HepG2 (cell line): Measurements from ENCODE around the gene SLC6A8.

ENCODE experiments used
- PHB2 ChIP-seq: fragments of 450-650 bp; IDR thresholded peaks from 2 replicates; pipeline ENCODE4 v1.6.1; 2018; ENCODE audit not compliant: partially characterized antibody
- POLR2AphosphoS2 ChIP-seq: IDR thresholded peaks from 2 replicates; pipeline ENCODE4 v1.6.1; 2011; ENCODE audit warnings: low read depth, low read length, improper control_type of control experiment
- SCMH1 ChIP-seq: sonication (generic); formaldehyde crosslinking; IDR thresholded peaks from 2 replicates; pipeline ENCODE4 v1.9.0; 2021; ENCODE audit warnings: missing genetic modification reagents, mild to moderate bottlenecking, borderline replicate concordance
- TCF7 ChIP-seq: sonication (generic); IDR thresholded peaks from 2 replicates; pipeline ENCODE4 v1.6.1; 2016; ENCODE audit warnings: antibody characterized with exemption, low read depth
- ZC3H13 ChIP-seq: sonication (generic); formaldehyde crosslinking; IDR thresholded peaks from 2 replicates; pipeline ENCODE4 v1.8.1; 2023; ENCODE audit warnings: mild to moderate bottlenecking, missing genetic modification reagents, moderate library complexity
- ZNF10 ChIP-seq: sonication (generic); formaldehyde crosslinking; IDR thresholded peaks from 2 replicates; pipeline ENCODE4 v1.4.0; 2020; ENCODE audit warnings: mild to moderate bottlenecking, low read depth, missing genetic modification reagents, borderline replicate concordance
- TF ChIP-seq, protein P1 (sequence below): sonication (generic); formaldehyde crosslinking; IDR thresholded peaks from 2 replicates; pipeline ENCODE4 v1.5.0; 2020; ENCODE audit warnings: missing genetic modification reagents

DNA sequence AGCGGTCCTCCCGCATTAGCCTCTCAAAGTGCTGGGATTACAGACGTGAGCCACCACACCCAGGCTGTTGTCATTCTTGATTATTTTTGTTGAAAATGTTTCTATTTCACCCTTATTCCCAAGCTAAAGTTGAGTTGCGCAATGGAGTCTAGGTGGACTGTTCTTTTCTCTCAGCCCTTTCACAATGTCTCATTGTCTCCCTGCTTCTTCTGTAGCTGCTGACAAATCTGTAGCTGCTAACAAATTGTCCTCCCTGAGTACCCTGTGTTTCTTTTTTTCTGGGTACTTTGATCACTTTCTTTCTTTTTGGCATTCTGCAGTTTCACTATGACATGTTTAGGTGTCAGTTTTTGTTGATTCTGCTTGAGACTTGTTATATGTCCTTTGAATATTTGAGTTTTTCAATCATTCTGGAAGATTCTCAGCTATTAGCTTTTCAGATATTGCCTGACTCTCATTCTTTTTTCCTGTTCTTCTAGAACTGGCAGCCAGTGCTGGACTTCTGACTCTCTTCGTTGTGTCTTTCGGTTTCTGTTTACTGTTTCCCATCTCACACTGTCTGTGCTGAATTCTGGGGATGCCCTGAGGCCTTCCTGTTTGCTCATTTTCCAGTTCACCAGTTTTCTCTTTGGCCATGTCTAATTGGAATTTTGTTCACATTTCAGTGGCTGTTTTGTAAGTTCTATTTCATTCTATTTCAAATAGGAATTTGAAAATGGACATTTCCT, 43.6 kb downstream of the SLC6A8 start:
- TF ChIP-seq ZNF10 (CRISPR knock-in tag) (no peak), SCMH1 (CRISPR knock-in tag) (no peak), TCF7 (no peak), PHB2 (no peak), ZC3H13 (CRISPR knock-in tag) (no peak), POLR2AphosphoS2 (no peak)
- TF ChIP-seq, protein P1, sequence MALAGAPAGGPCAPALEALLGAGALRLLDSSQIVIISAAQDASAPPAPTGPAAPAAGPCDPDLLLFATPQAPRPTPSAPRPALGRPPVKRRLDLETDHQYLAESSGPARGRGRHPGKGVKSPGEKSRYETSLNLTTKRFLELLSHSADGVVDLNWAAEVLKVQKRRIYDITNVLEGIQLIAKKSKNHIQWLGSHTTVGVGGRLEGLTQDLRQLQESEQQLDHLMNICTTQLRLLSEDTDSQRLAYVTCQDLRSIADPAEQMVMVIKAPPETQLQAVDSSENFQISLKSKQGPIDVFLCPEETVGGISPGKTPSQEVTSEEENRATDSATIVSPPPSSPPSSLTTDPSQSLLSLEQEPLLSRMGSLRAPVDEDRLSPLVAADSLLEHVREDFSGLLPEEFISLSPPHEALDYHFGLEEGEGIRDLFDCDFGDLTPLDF (CRISPR knock-in tag): no peak
